HG03064 (cell line): ENCODE measurements around the gene FBXL7.

Experiments
- ATAC-seq: cut with Tn5 transposase; IDR thresholded peaks from one replicate; pipeline ENCODE4 v1.9.1; 2021; ENCODE audit warnings: low read depth; ENCODE audit not compliant: unreplicated experiment

The FBXL7 gene

GRCh38 chr5:15501091-15501791 is 1.3 kb downstream of the FBXL7 start:
- no peak for ATAC-seq

- ATAC-seq, result no peak
These were observed 2.2 kb downstream of the FBXL7 start for GRCh38 chr5:15502208-15502607.

- ATAC-seq, result no peak
These were observed 6.2 kb downstream of the FBXL7 start for GRCh38 chr5:15506146-15506545.

GRCh38 chr5:15506897-15507296 is 6.9 kb downstream of the FBXL7 start:
- ATAC-seq, result no peak

- no peak for ATAC-seq
These were observed 10.1 kb downstream of the FBXL7 start for GRCh38 chr5:15510092-15510491.

- ATAC-seq, result no peak
These were observed 10.9 kb downstream of the FBXL7 start for GRCh38 chr5:15510831-15511230.

GRCh38 chr5:15513431-15513830 is 13.5 kb downstream of the FBXL7 start:
- no peak for ATAC-seq

- ATAC-seq, result no peak
These were observed 13.9 kb downstream of the FBXL7 start for GRCh38 chr5:15513911-15514310.

- no peak for ATAC-seq
These were observed 15.2 kb downstream of the FBXL7 start for GRCh38 chr5:15515229-15515628.

GRCh38 chr5:15516486-15516885 is 16.5 kb downstream of the FBXL7 start:
- no peak for ATAC-seq

GRCh38 chr5:15518786-15519185 is 18.8 kb downstream of the FBXL7 start:
- no peak for ATAC-seq

GRCh38 chr5:15520856-15521255 is 20.9 kb downstream of the FBXL7 start:
- ATAC-seq, result no peak

- ATAC-seq, result no peak
These were observed 21.6 kb downstream of the FBXL7 start for GRCh38 chr5:15521381-15522186.

- ATAC-seq, result no peak
These were observed 22.2 kb downstream of the FBXL7 start for GRCh38 chr5:15522187-15522520.

GRCh38 chr5:15524712-15525111 is 24.7 kb downstream of the FBXL7 start:
- no peak for ATAC-seq

- ATAC-seq, result no peak
These were observed 25.8 kb downstream of the FBXL7 start for GRCh38 chr5:15525703-15526275.

GRCh38 chr5:15526413-15526812 is 26.4 kb downstream of the FBXL7 start:
- no peak for ATAC-seq

GRCh38 chr5:15528476-15528875 is 28.5 kb downstream of the FBXL7 start:
- ATAC-seq, result no peak

- no peak for ATAC-seq
These were observed 29.0 kb downstream of the FBXL7 start for GRCh38 chr5:15529013-15529412.

GRCh38 chr5:15529821-15530220 is 29.8 kb downstream of the FBXL7 start:
- ATAC-seq, result no peak

GRCh38 chr5:15533129-15533893 is 33.3 kb downstream of the FBXL7 start:
- ATAC-seq, result no peak
